GM19023 (cell line): ENCODE measurements around the gene TAAR5.
"Not testable (repeated sequence)": the region's sequence is repeated elsewhere in the genome, so short reads cannot be mapped to it uniquely, and the experiment has no call there.

Source experiments
- ATAC-seq: cut with Tn5 transposase; IDR thresholded peaks from one replicate; pipeline ENCODE4 v1.9.1; 2021; ENCODE audit warnings: mild to moderate bottlenecking, moderate library complexity; ENCODE audit not compliant: unreplicated experiment

TAAR5 gene

DNA sequence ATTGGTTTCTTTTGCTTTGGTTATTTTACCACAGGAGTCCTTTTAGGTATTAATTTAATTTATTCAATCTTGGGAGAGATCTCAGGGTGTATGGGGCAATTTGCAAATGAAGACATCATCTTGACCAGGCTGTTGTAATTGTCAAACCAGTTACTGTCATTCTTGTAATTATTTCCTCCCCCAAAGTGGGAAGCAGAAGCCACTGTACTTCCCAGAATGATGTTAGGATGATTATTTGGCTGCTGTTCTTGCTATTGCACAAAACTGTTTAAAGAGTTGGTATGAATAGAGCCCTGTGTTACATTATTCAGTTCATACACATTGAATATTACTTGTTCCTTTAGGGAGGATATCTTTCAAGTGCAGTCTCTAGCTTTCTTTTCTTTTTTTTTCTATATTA, 17.8 kb downstream of the TAAR5 start:
- no peak for ATAC-seq

GRCh38 chr6:132570221-132570777, 19.2 kb downstream of the TAAR5 start, which contains the start of gene TAAR6:
Gene TAAR6 (plus strand): TSS chr6:132570322. CDS start chr6:132570322, 0 bp downstream.
- ATAC-seq, result no peak

GRCh38 chr6:132569170-132569569, 20.4 kb downstream of the TAAR5 start:
- no peak for ATAC-seq

DNA sequence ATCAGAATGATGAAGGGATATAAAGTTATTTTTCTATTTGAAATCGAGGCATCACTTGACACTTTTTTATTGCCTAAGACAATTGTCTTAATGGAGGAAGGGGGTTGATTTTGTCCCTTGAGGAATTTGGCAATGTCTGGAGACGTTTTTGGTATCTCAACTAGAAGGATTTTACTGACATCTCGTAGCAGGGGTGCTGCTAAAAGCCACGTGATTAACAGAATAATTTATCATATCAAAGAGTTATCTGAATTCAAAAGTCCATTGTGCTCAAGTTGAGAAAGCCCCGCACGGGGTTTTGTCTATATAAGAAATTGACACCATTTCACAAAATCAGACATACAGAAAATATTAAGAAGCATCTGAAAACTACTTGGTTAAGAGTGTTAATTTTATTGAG, 20.9 kb downstream of the TAAR5 start:
- ATAC-seq, result no peak

DNA sequence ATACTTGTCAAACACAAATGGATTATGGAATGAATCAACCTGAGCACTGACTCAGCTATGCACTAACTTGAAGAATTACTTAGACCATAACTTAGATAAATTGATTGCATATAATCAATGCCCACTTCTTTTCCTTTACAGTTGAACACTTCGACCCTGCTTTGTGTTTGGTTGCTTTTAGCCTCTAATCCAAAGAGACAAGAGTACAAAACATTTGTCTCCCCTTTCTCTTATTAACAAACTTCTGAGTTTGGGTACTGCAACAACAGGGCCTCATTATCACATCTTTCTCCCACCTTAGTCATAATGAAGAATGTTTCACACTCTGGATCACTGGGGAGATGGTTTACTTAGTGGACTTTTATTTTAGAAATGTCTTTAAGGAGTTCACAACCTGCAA, 22.0 kb downstream of the TAAR5 start:
- no peak for ATAC-seq

GRCh38 chr6:132566404-132566803, 23.1 kb downstream of the TAAR5 start:
- no peak for ATAC-seq

DNA sequence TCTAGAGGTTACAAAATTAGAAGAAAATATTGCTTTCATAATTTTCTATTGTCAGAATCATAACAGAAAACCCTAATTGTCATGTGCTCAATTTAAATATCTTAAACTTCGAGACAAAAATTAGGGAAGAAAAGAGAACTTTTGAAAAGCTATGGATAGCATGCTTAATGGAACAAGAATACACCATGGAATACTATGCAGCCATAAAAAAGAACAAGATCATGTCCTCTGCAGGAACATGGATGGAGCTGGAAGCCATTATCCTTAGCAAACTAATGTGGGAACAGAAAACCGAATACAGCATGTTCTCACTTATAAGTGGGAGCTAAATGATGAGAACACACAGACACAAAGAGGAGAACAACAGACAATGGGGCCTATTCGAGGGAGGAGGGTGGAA, 29.5 kb downstream of the TAAR5 start:
- ATAC-seq, result not testable (repeated sequence)

- no peak for ATAC-seq
Observed at GRCh38 chr6:132552372-132552771, 37.2 kb downstream of the TAAR5 start, which contains the start of gene TAAR8. Gene TAAR8 (plus strand): TSS chr6:132552672. CDS start chr6:132552693, 21 bp downstream.

DNA sequence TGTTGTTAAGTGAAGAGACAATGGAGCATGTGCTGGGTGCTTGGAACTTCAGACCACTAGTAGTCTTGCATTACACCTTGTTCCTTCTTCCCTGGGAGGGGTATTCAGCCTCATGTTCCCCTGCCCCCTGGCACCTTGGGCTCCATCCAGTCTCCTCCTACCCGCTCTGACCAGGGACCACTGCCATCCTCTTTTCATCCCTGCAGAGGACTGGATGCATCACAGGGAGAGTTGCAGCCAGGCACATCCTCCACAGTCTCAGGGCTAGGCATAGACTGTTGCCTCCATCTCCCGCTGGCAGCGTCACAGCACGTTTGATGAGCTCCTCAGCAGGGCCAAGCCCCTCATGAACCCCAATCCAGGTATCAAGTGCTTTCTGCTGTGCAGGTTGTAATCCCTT, 38.3 kb downstream of the TAAR5 start:
- no peak for ATAC-seq

- ATAC-seq, result no peak
Observed at GRCh38 chr6:132548746-132549463, 40.6 kb downstream of the TAAR5 start.

GRCh38 chr6:132544826-132545225, 44.7 kb downstream of the TAAR5 start:
- ATAC-seq, result no peak
